Uterus (tissue), 4 donors: ENCODE results near the gene LAYN. TPM values are rescaled to one million over a fixed set of nuclear protein-coding genes. Genes with fewer than 3 reads are reported as not detected.

ENCODE experiments used
- DNase-seq, 2 donors: peaks; one replicate each; pipeline ENCODE4 v3.0.0-alpha.2; 2019 to 2020
- H3K27ac ChIP-seq, 2 donors: fragments of 200-600 bp; sonication (generic); 1 replicate in 1 of 2; 2 replicates in 1 of 2; pipeline ENCODE4 v1.5.1; 2016 to 2018
- H3K27me3 ChIP-seq, 2 donors: fragments of 200-600 bp; sonication (generic); one replicate each; pipeline ENCODE4 v1.5.1; 2018 to 2019; ENCODE audit warnings: control low read depth in 1 of 2
- H3K36me3 ChIP-seq, 2 donors: fragments of 200-600 bp; sonication (generic); one replicate each; pipeline ENCODE4 v1.5.1; 2019; ENCODE audit warnings: control low read depth in 1 of 2
- H3K4me1 ChIP-seq, 2 donors: fragments of 200-600 bp; sonication (generic); one replicate each; pipeline ENCODE4 v1.5.1; 2018 to 2019; ENCODE audit warnings: control low read depth in 1 of 2
- H3K4me3 ChIP-seq, 2 donors: fragments of 200-600 bp; sonication (generic); 1 replicate in 1 of 2; 2 replicates in 1 of 2; pipeline ENCODE4 v1.5.1; 2018 to 2019; ENCODE audit warnings: mild to moderate bottlenecking in 1 of 2
- H3K9me3 ChIP-seq, 2 donors: fragments of 200-600 bp; sonication (generic); one replicate each; pipeline ENCODE4 v1.5.1; 2019; ENCODE audit warnings: control low read depth in 1 of 2
- POLR2A ChIP-seq, 2 donors: fragments of 450-650 bp; IDR thresholded peaks; one replicate each; pipeline ENCODE4 v1.6.1; 2016; ENCODE audit warnings: antibody characterized with exemption in 2 of 2, mild to moderate bottlenecking in 1 of 2, moderate library complexity in 1 of 2
- intact Hi-C: fragments of 100-400 bp; cut with DNase I; formaldehyde crosslinking; loops from one replicate; pipeline ENCODE4 v1.15.1; 2023; ENCODE audit warnings: low total_unique reads
- total RNA-seq, 4 donors: library from RNA; depleted of rRNA in 3 of 4; stranded (reverse); fragments of >200 nt in 3 of 4; gene quantifications; one replicate each; pipeline versions ENCODE4 v1.1.0 to v1.2.4, GENCODE V29; 2014 to 2023
- TF ChIP-seq, protein P1 (sequence below), 4 experiments: fragments of 200-600 bp in 2 of 4; fragments of 450-650 bp in 2 of 4; sonication (generic) in 2 of 4; IDR thresholded peaks; one replicate each; pipeline ENCODE4 v1.5.1; 2016 to 2019; ENCODE audit warnings: antibody characterized with exemption in 4 of 4, mild to moderate bottlenecking in 2 of 4, moderate library complexity in 1 of 4
- donor health status: DM: yes; HTN: yes; CAD: no.

Gene LAYN
- total RNA-seq, 4 donors from 2014 or later: 8.5 to 58.2 (median 37.1) TPM

DNA sequence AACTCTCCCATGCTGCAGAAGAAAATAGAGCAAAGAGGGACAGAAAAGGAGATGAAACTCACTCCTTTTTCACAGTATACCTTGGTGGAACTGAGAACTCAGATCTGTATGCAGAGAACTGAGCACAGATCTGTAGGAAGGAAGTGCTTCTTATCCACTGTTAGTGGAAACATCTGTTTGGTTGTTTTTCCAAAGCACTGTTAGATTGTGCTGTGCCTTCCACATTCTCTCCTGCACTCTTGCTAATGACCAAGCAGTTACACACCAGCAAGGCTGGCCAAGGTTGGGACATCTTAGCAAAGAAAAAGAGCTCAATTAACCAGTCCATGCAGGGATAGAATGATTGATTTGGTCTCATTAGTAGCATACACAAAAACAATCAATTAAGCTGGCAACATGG, 41.6 kb downstream of the LAYN start:
- DNase-seq: no peak
- Histone ChIP-seq H3K4me1 (no peaks in the 10 kb centered on the region), H3K36me3 (no peaks in the 10 kb centered on the region), H3K4me3 (no peak overlapping the region), H3K9me3 (no peaks in the 10 kb centered on the region), H3K27ac (no peak overlapping the region), H3K27me3 (no peaks in the 10 kb centered on the region)
- TF ChIP-seq, protein P1, sequence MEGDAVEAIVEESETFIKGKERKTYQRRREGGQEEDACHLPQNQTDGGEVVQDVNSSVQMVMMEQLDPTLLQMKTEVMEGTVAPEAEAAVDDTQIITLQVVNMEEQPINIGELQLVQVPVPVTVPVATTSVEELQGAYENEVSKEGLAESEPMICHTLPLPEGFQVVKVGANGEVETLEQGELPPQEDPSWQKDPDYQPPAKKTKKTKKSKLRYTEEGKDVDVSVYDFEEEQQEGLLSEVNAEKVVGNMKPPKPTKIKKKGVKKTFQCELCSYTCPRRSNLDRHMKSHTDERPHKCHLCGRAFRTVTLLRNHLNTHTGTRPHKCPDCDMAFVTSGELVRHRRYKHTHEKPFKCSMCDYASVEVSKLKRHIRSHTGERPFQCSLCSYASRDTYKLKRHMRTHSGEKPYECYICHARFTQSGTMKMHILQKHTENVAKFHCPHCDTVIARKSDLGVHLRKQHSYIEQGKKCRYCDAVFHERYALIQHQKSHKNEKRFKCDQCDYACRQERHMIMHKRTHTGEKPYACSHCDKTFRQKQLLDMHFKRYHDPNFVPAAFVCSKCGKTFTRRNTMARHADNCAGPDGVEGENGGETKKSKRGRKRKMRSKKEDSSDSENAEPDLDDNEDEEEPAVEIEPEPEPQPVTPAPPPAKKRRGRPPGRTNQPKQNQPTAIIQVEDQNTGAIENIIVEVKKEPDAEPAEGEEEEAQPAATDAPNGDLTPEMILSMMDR (IDR thresholded peaks at IDR 0.05): no peak
- TF ChIP-seq POLR2A (IDR thresholded peaks at IDR 0.05): no peak
- intact Hi-C loops: no loop called here

GRCh38 chr11:111582881-111583280, 42.4 kb downstream of the LAYN start:
- Histone ChIP-seq H3K27me3 (no peaks in the 10 kb centered on the region), H3K27ac (no peak overlapping the region), H3K36me3 (no peaks in the 10 kb centered on the region), H3K4me3 (no peak overlapping the region), H3K9me3 (no peaks in the 10 kb centered on the region), H3K4me1 (no peaks in the 10 kb centered on the region)
- intact Hi-C loops: no loop called here
- no peak for DNase-seq
- TF ChIP-seq, protein P1 (IDR thresholded peaks at IDR 0.05): no peak
- TF ChIP-seq POLR2A (IDR thresholded peaks at IDR 0.05): no peak

GRCh38 chr11:111585371-111585770, 44.9 kb downstream of the LAYN start:
- no peaks in the 10 kb centered on the region for H3K27me3 ChIP-seq
- DNase-seq: no peak
- no peak overlapping the region for H3K27ac ChIP-seq
- no peak overlapping the region for H3K4me3 ChIP-seq
- H3K4me1 ChIP-seq: no peaks in the 10 kb centered on the region
- intact Hi-C loops: no loop called here
- TF ChIP-seq, protein P1 (IDR thresholded peaks at IDR 0.05): no peak
- TF ChIP-seq POLR2A (IDR thresholded peaks at IDR 0.05): no peak
- no peaks in the 10 kb centered on the region for H3K36me3 ChIP-seq
- no peaks in the 10 kb centered on the region for H3K9me3 ChIP-seq

GRCh38 chr11:111586388-111586831, 45.9 kb downstream of the LAYN start:
- Histone ChIP-seq H3K4me3 (no peak overlapping the region), H3K36me3 (no peaks in the 10 kb centered on the region), H3K9me3 (no peaks in the 10 kb centered on the region), H3K4me1 (no peaks in the 10 kb centered on the region), H3K27ac (no peak overlapping the region), H3K27me3 (no peaks in the 10 kb centered on the region)
- peak in 1 of 2 donors; percentile 57 for DNase-seq
- TF ChIP-seq, protein P1 (IDR thresholded peaks at IDR 0.05): peak; percentile 52 to 79 (median 62)
- TF ChIP-seq POLR2A (IDR thresholded peaks at IDR 0.05): no peak
- intact Hi-C loops: no loop called here

DNA sequence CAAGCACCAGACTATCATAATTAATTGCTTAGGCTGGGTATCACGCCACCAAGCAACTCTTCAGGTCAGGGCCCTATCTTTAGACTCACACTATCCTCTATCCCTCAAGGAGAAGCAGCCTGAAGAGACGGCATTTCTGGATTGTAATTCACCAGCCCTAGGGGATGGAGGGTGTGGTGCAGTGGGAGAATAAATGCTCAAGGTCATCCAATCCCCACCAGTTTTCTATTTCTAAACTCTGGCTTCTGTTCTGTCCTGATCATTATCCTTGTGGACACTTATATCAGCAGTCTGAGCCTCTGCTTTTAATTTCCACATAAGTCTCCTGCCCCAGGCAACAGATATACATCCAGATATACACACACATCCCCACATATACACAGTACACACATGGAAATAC, 48.6 kb downstream of the LAYN start:
- H3K4me1 ChIP-seq: no peaks in the 10 kb centered on the region
- intact Hi-C loops: no loop called here
- TF ChIP-seq, protein P1 (IDR thresholded peaks at IDR 0.05): no peak
- no peak for TF ChIP-seq POLR2A (IDR thresholded peaks at IDR 0.05)
- H3K27me3 ChIP-seq: no peaks in the 10 kb centered on the region
- no peak overlapping the region for H3K4me3 ChIP-seq
- no peak for DNase-seq
- no peak overlapping the region for H3K27ac ChIP-seq
- no peaks in the 10 kb centered on the region for H3K36me3 ChIP-seq
- no peaks in the 10 kb centered on the region for H3K9me3 ChIP-seq
